Fibroblast of skin of abdomen (primary cell): Measurements from ENCODE around the gene TAF15.

Source experiments
- DNase-seq: peaks from one replicate; pipeline ENCODE4 v3.0.0-alpha.2; 2013

The TAF15 gene

GRCh38 chr17:35821308-35821707 lies 12.0 kb downstream of the TAF15 start:
- DNase-seq: no peak

DNA sequence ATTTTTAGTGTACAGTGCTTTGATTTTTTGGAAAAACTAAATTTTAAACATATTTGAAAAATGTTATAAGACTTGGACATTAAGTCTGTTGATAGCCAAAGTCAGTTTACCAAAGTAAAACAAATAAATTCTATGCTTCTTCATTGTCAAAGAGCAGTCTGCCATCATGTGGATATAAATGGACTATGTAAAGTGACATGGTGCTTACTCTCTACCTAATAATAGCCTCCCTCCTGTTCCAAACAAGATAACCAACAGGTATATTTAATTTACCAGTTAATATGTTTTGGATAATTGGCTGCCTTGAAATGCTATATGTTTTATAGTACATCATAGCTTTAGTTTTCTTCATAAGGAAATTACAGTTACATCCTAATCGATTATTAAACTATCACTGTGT lies 15.9 kb downstream of the TAF15 start:
- DNase-seq: no peak

GRCh38 chr17:35841101-35841500 lies 31.8 kb downstream of the TAF15 start:
- no peak for DNase-seq

DNA sequence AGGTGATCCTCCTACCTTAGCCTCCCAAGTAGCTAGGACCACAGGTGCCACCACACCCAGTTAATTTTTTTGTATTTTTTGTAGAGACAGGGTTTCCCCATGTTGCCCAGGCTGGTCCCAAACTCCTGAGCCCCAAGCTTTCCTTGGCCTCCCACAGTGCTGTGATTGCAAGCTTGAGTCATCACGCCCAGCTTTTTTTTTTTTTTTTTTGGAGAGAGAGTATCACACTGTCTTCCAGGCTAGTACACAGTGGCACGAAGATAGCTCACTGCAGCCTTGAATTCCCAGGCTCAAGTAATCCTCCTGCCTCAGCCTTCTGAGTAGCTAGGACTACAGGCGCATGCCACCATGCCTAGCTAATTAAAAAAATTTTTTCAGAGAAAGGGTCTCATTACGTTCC lies 32.2 kb downstream of the TAF15 start:
- DNase-seq: no peak

GRCh38 chr17:35842239-35842638 lies 33.0 kb downstream of the TAF15 start:
- no peak for DNase-seq

DNA sequence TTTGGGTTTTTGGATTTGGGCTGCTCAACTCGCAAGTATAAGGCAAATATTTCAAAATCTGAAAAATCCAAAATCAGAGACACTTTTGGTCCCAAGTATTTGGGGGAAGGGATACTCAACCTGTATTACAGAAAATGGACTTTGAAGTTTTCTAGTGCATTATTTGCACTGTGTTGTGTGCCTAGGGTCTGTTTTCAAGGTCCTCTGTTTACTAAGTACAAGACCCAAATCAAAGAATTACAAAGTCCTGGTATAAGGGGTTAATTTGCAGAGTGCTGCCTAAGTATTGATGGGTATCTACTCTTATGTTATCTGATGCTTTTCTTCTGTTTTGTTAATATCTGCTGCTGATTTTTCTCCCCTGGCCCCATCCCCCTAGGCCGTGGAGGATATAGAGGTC lies 34.4 kb downstream of the TAF15 start:
- no peak for DNase-seq

DNA sequence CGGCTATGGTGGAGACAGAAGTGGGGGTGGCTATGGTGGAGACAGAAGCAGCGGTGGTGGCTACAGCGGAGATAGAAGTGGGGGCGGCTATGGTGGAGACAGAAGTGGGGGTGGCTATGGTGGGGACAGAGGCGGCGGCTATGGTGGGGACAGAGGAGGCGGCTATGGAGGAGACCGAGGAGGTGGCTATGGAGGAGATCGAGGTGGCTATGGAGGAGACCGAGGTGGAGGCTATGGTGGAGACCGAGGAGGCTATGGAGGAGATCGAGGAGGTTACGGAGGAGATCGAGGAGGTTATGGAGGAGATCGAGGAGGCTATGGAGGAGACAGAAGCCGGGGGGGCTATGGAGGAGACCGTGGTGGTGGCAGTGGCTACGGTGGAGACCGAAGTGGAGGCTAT lies 35.3 kb downstream of the TAF15 start:
- DNase-seq: no peak

GRCh38 chr17:35846055-35846809 lies 36.9 kb downstream of the TAF15 start:
- peak; percentile 12 for DNase-seq

- no peak for DNase-seq
Observed at GRCh38 chr17:35847006-35847405, 37.7 kb downstream of the TAF15 start.

DNA sequence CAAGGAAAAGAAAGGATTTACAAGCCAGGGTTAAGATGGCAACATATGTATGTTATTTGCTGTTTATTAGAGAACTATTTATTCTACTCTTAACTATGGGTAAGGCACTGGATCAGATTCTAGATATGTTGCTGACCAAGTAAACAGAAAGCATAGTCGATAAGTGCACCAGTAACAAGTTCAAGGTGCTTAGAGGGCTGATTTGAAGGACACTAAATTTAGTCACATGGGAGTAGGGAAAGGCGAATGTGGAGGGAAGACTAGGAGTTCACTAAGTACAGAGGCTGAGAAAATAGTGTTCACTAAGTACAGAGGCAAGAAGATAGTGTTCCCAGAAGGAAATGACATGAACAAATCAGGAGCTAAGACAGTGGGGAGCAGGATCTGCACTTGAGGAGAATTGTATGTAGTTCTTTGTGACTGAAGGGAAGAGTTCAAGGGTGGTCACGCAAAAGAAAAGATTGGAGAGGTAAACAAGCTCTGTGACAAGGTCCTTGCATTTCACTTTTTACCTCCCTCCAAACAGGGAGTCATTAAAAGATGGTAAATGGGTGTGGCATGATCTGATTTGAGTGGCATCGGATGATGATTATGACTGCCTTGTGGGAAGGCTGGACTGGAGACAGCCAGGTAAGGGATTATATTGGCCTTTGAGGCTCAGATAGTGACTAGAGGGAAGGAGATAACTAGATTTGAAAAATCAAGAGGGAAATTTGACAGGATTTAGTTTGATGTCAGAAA lies 38.5 kb downstream of the TAF15 start:
- DNase-seq: no peak

- DNase-seq: peak; percentile 55
Observed at GRCh38 chr17:35849469-35850348, 40.4 kb downstream of the TAF15 start.

GRCh38 chr17:35855965-35856364 lies 46.7 kb downstream of the TAF15 start:
- DNase-seq: no peak

DNA sequence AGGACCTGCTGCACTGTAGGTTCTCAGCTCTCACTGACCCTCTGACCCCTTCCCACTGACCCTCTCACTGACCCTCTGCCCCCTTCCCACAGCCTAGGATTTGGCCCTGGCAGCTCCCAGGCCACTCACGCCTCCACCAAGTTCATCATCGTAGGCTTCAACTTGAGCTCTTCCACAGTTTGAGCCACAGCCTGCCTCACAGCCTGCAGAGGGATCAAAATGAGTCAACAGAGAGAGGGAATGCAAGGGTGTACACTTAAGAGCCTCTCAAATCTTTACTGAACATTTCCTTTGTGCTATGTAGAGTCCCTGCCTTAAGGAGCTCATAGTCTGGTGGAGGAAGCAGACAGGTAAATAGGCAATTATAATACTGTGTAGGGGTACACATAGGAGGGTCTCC lies 47.3 kb downstream of the TAF15 start:
- DNase-seq: no peak

DNA sequence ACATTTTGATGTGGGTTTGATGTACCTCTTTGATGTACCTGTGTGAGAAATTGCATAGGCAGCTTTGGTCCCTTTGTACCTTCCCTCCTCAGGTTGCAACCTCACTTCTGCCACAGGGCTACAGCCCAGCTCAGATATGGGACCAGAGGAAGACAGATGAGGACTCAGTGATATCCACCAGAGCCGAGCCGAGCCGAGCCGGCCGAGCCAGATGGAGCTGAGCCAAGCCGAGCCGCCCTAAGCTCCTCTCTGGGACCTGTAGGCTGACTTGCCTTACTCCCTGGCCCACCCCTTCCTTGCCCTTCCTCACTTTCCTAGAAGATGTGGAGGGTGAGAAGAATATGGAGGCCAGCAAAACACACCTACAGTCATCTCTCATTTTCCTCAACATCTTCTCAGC lies 55.6 kb downstream of the TAF15 start:
- no peak for DNase-seq

- DNase-seq: peak; percentile 52
Observed at GRCh38 chr17:35865412-35866340, 56.4 kb downstream of the TAF15 start.

GRCh38 chr17:35866341-35866950 lies 57.2 kb downstream of the TAF15 start:
- no peak for DNase-seq

DNA sequence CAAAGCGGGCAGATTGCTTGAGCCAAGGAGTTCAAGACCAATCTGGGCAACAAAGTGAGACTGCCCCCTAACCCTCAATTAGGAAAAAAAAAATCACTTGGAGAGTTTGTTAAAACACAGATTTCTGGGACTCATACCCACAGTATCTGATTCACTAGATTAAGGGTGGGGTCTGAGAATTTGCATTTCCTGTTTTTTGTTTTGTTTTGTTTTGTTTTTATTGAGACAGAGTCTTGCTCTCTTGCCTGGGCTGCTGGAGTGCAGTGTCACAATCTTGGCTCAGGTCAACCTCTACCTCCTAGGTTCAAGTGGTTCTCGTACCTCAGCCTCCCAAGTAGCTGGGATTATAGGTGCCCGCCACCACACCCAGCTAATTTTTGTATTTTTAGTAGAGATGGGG lies 58.3 kb downstream of the TAF15 start:
- DNase-seq: no peak

DNA sequence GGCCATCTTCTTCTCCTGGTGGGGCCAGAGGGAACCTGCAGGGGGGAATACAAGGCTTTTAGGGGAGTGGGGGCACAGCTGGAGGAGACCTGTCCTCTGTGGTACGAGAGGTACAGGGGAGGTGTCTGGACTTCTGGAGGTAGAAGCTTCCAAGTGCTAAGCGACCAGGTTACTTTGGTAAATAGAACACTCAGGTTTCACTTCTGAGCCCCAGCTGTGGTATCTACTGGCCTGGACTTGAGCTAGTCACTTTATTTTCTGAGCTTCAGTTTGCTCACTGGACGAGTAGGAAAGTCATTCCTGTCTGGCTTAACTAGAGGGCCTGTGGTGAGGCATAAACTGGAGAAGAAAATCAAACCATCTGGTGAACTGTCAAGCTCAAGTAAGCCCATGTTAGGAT lies 59.5 kb downstream of the TAF15 start, which contains the start of gene HEATR9:
Gene HEATR9, minus strand, starts transcription at position 155 of the 400 bp plus-strand sequence. Its CDS starts 149 bp downstream, at position 6.
- no peak for DNase-seq

GRCh38 chr17:35870906-35871819 lies 61.9 kb downstream of the TAF15 start:
- DNase-seq: no peak
